Stomach (tissue), 4 donors: ENCODE data around the gene CGB3.

Experiments
- POLR2A ChIP-seq, 4 donors: fragments of 450-650 bp; IDR thresholded peaks; one replicate each; pipeline ENCODE4 v1.6.1; 2016; ENCODE audit warnings: antibody characterized with exemption in 4 of 4, control low read depth in 2 of 4, mild to moderate bottlenecking in 1 of 4, moderate library complexity in 1 of 4
- TF ChIP-seq, protein P1 (sequence below), 7 experiments: fragments of 450-650 bp in 4 of 7; fragments of 200-600 bp in 3 of 7; sonication (generic) in 3 of 7; IDR thresholded peaks; one replicate each; pipeline ENCODE4 v1.5.1; 2016 to 2019; ENCODE audit warnings: antibody characterized with exemption in 7 of 7, control low read depth in 2 of 7, mild to moderate bottlenecking in 1 of 7

DNA sequence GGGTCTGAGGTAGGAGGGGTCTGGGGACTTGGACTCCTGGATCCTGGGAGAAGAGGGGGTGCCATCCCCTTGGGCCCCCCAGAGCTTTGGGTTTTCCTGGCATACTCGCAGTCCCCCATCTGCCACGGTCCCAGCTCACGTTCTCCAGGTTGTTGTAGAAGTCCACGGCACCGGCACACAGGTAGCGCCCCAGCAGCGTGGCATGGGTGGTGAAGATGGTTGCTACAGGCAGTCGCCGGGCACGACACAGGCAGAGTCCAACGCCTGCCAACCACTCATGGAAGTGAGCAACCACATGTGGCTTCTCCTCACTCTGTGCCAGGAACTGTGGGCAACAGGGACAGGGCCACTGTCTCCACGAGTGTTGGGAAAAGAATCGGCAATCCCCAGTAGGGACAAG is 38.4 kb downstream of the CGB3 start:
- TF ChIP-seq, protein P1, sequence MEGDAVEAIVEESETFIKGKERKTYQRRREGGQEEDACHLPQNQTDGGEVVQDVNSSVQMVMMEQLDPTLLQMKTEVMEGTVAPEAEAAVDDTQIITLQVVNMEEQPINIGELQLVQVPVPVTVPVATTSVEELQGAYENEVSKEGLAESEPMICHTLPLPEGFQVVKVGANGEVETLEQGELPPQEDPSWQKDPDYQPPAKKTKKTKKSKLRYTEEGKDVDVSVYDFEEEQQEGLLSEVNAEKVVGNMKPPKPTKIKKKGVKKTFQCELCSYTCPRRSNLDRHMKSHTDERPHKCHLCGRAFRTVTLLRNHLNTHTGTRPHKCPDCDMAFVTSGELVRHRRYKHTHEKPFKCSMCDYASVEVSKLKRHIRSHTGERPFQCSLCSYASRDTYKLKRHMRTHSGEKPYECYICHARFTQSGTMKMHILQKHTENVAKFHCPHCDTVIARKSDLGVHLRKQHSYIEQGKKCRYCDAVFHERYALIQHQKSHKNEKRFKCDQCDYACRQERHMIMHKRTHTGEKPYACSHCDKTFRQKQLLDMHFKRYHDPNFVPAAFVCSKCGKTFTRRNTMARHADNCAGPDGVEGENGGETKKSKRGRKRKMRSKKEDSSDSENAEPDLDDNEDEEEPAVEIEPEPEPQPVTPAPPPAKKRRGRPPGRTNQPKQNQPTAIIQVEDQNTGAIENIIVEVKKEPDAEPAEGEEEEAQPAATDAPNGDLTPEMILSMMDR (IDR thresholded peaks at IDR 0.05): no peak
- TF ChIP-seq POLR2A (IDR thresholded peaks at IDR 0.05): no peak
